HepG2 (cell line): ENCODE measurements around the gene LIN28B. TPM values are rescaled to one million over a fixed set of nuclear protein-coding genes. Genes with fewer than 3 reads are reported as not detected.

Source experiments
- AGO1 ChIP-seq: fragments of 200-400 bp; formaldehyde crosslinking; IDR thresholded peaks from 2 replicates; pipeline ENCODE4 v1.6.1; 2017; ENCODE audit warnings: mild to moderate bottlenecking, low read depth, low read length, moderate library complexity; ENCODE audit not compliant: poor library complexity, severe bottlenecking
- GTF3A ChIP-seq: sonication (generic); formaldehyde crosslinking; conservative IDR thresholded peaks from 2 replicates; pipeline ENCODE4 v1.4.0; 2020; ENCODE audit warnings: mild to moderate bottlenecking, missing genetic modification reagents
- NFAT5 ChIP-seq: sonication (generic); formaldehyde crosslinking; IDR thresholded peaks from 2 replicates; pipeline ENCODE4 v1.4.0; 2020; ENCODE audit warnings: missing genetic modification reagents
- SP1 ChIP-seq, 2 experiments: fragments of 450-650 bp in 1 of 2; sonication (generic) in 1 of 2; formaldehyde crosslinking in 1 of 2; IDR thresholded peaks; 2 replicates each; pipeline versions ENCODE4 v1.4.0 to v1.6.1; 2016 to 2020; ENCODE audit warnings: missing genetic modification reagents in 1 of 2
- ZBTB26 ChIP-seq: IDR thresholded peaks from 2 replicates; pipeline ENCODE4 v1.6.1; 2016; ENCODE audit warnings: missing compliant biosample characterization, missing genetic modification reagents, borderline replicate concordance
- ZNF20 ChIP-seq: sonication (generic); formaldehyde crosslinking; IDR thresholded peaks from 2 replicates; pipeline ENCODE4 v1.4.0; 2020; ENCODE audit warnings: mild to moderate bottlenecking, moderate library complexity, missing genetic modification reagents
- ZNF3 ChIP-seq: IDR thresholded peaks from 2 replicates; pipeline ENCODE4 v1.7.0; 2017; ENCODE audit warnings: inconsistent platforms
- ZNF446 ChIP-seq: sonication (generic); formaldehyde crosslinking; IDR thresholded peaks from 2 replicates; pipeline ENCODE4 v1.5.0; 2020; ENCODE audit warnings: mild to moderate bottlenecking, missing genetic modification reagents
- ZNF616 ChIP-seq: sonication (generic); formaldehyde crosslinking; IDR thresholded peaks from 2 replicates; pipeline ENCODE4 v1.5.0; 2020; ENCODE audit warnings: low read depth, mild to moderate bottlenecking, missing genetic modification reagents
- ZNF660 ChIP-seq: sonication (generic); formaldehyde crosslinking; IDR thresholded peaks from 2 replicates; pipeline ENCODE4 v1.5.1; 2020; ENCODE audit warnings: mild to moderate bottlenecking, low read depth, missing genetic modification reagents, borderline replicate concordance
- ZNF781 ChIP-seq: sonication (generic); formaldehyde crosslinking; IDR thresholded peaks from 2 replicates; pipeline ENCODE4 v1.5.1; 2020; ENCODE audit warnings: borderline replicate concordance, mild to moderate bottlenecking, missing genetic modification reagents; ENCODE audit errors: not compliant biosample characterization
- ZNF792 ChIP-seq: IDR thresholded peaks from 2 replicates; pipeline ENCODE4 v1.6.1; 2016
- polyA plus RNA-seq, 8 experiments: library from polyadenylated mRNA; depleted of rRNA in 3 of 8; stranded (reverse) in 7 of 8; unstranded in 1 of 8; fragments of >200 nt; fragmentation: Illumina TruSeq in 4 of 8; extraction: Trizol in 4 of 8; gene quantifications; 2 replicates each; pipeline versions ENCODE4 v1.2.1 to v1.2.3, GENCODE V29; 2011 to 2016; ENCODE audit warnings: low read depth in 4 of 8, missing spikeins in 1 of 8, mixed read lengths in 1 of 8; ENCODE audit not compliant: insufficient read depth in 1 of 8
- total RNA-seq, 5 experiments: library from RNA; depleted of rRNA; stranded (reverse); fragments of >200 nt; fragmentation: Illumina TruSeq; extraction: Trizol; gene quantifications; 2 replicates each; pipeline ENCODE4 v1.2.3, GENCODE V29; 2016; ENCODE audit warnings: low read depth in 1 of 5
- TF ChIP-seq, protein P1 (sequence below): sonication (generic); formaldehyde crosslinking; conservative IDR thresholded peaks from 2 replicates; pipeline ENCODE4 v1.4.0; 2020; ENCODE audit warnings: mild to moderate bottlenecking, missing genetic modification reagents, moderate library complexity
- TF ChIP-seq, protein P2 (sequence below): IDR thresholded peaks from 2 replicates; pipeline ENCODE4 v1.6.1; 2018; ENCODE audit warnings: missing genetic modification reagents, mild to moderate bottlenecking, missing compliant biosample characterization

Gene LIN28B
- total and polyA plus RNA-seq, 2 of the 13 experiments (the other 11 are each of a cell fraction or from before 2014, with no cell fraction given), result 14.5 to 56.8 TPM

- TF ChIP-seq SP1 (IDR thresholded peaks at IDR 0.05) (no peak), SP1 (CRISPR knock-in tag; IDR thresholded peaks at IDR 0.05) (no peak), ZNF792 (CRISPR knock-in tag) (no peak), AGO1 (no peak), ZNF446 (CRISPR knock-in tag) (no peak), NFAT5 (CRISPR knock-in tag) (no peak), ZNF660 (CRISPR knock-in tag) (no peak), ZNF616 (CRISPR knock-in tag) (no peak), ZNF3 (no peak), ZBTB26 (CRISPR knock-in tag) (no peak), ZNF781 (CRISPR knock-in tag) (no peak), GTF3A (no peak), ZNF20 (no peak)
- TF ChIP-seq, protein P1, sequence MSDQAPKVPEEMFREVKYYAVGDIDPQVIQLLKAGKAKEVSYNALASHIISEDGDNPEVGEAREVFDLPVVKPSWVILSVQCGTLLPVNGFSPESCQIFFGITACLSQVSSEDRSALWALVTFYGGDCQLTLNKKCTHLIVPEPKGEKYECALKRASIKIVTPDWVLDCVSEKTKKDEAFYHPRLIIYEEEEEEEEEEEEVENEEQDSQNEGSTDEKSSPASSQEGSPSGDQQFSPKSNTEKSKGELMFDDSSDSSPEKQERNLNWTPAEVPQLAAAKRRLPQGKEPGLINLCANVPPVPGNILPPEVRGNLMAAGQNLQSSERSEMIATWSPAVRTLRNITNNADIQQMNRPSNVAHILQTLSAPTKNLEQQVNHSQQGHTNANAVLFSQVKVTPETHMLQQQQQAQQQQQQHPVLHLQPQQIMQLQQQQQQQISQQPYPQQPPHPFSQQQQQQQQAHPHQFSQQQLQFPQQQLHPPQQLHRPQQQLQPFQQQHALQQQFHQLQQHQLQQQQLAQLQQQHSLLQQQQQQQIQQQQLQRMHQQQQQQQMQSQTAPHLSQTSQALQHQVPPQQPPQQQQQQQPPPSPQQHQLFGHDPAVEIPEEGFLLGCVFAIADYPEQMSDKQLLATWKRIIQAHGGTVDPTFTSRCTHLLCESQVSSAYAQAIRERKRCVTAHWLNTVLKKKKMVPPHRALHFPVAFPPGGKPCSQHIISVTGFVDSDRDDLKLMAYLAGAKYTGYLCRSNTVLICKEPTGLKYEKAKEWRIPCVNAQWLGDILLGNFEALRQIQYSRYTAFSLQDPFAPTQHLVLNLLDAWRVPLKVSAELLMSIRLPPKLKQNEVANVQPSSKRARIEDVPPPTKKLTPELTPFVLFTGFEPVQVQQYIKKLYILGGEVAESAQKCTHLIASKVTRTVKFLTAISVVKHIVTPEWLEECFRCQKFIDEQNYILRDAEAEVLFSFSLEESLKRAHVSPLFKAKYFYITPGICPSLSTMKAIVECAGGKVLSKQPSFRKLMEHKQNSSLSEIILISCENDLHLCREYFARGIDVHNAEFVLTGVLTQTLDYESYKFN (CRISPR knock-in tag), result peak; percentile 59
- TF ChIP-seq, protein P2, sequence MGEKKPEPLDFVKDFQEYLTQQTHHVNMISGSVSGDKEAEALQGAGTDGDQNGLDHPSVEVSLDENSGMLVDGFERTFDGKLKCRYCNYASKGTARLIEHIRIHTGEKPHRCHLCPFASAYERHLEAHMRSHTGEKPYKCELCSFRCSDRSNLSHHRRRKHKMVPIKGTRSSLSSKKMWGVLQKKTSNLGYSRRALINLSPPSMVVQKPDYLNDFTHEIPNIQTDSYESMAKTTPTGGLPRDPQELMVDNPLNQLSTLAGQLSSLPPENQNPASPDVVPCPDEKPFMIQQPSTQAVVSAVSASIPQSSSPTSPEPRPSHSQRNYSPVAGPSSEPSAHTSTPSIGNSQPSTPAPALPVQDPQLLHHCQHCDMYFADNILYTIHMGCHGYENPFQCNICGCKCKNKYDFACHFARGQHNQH, result no peak
These were observed 778 bp upstream of the LIN28B start (continued) for GRCh38 chr6:104955927-104956730.
